Fibroblast of mammary gland (primary cell): ENCODE measurements around the gene PRDM16.

Experiments
- DNase-seq: peaks from one replicate; pipeline ENCODE4 v3.0.0-alpha.2; 2010; ENCODE audit warnings: low read depth
- H3K4me3 ChIP-seq: 2 replicates; pipeline ENCODE4 v1.5.1; 2011; ENCODE audit warnings: low read depth, mild to moderate bottlenecking, low read length, moderate library complexity; ENCODE audit not compliant: control insufficient read depth
- CTCF ChIP-seq: conservative IDR thresholded peaks from 2 replicates; pipeline ENCODE4 v1.5.1; 2011; ENCODE audit warnings: low read depth, low read length, inconsistent platforms; ENCODE audit not compliant: control insufficient read depth, insufficient read depth

Gene PRDM16

GRCh38 chr1:3433596-3434320 is 364.8 kb downstream of the PRDM16 start:
- no peak for DNase-seq
- TF ChIP-seq CTCF: no peak
- H3K4me3 ChIP-seq: no peak overlapping the region

GRCh38 chr1:3434406-3435110 is 365.6 kb downstream of the PRDM16 start:
- TF ChIP-seq CTCF: no peak
- no peak for DNase-seq
- no peak overlapping the region for H3K4me3 ChIP-seq

GRCh38 chr1:3435666-3436065 is 366.7 kb downstream of the PRDM16 start:
- no peak for TF ChIP-seq CTCF
- DNase-seq: no peak
- no peak overlapping the region for H3K4me3 ChIP-seq

GRCh38 chr1:3436451-3436850 is 367.4 kb downstream of the PRDM16 start:
- no peak overlapping the region for H3K4me3 ChIP-seq
- TF ChIP-seq CTCF: no peak
- no peak for DNase-seq

GRCh38 chr1:3436901-3437300 is 367.9 kb downstream of the PRDM16 start:
- no peak for DNase-seq
- no peak for TF ChIP-seq CTCF
- H3K4me3 ChIP-seq: no peak overlapping the region

GRCh38 chr1:3438661-3439180 is 369.7 kb downstream of the PRDM16 start:
- no peak for DNase-seq
- TF ChIP-seq CTCF: no peak
- H3K4me3 ChIP-seq: no peak overlapping the region
